DND-41 (cell line): ENCODE data around the gene METAP2.
"Not testable (repeated sequence)": the region's sequence is repeated elsewhere in the genome, so short reads cannot be mapped to it uniquely, and the experiment has no call there.

ENCODE experiments used
- ATAC-seq: fragments of 200-7000 bp; cut with Tn5 transposase; 3 replicates; pipeline ENCODE4 v1.9.1; 2021; ENCODE audit warnings: low read depth; ENCODE audit not compliant: insufficient read depth
- DNase-seq: peaks from one replicate; pipeline ENCODE4 v3.0.0-alpha.2; 2020
- H2AFZ ChIP-seq: 2 replicates; pipeline ENCODE4 v1.6.0; 2012; ENCODE audit warnings: low read depth, low read length
- H3K27ac ChIP-seq: 2 replicates; pipeline ENCODE4 v1.5.1; 2012; ENCODE audit warnings: low read length, inconsistent platforms
- H3K27me3 ChIP-seq: fragments of 200-600 bp; sonication (generic); 2 replicates; pipeline ENCODE4 v1.6.0; 2012; ENCODE audit warnings: low read length, mild to moderate bottlenecking, inconsistent platforms; ENCODE audit not compliant: insufficient read depth, poor library complexity
- H3K36me3 ChIP-seq: 2 replicates; pipeline ENCODE4 v1.5.1; 2012; ENCODE audit warnings: low read length, inconsistent platforms; ENCODE audit not compliant: insufficient read depth
- H3K4me1 ChIP-seq: 2 replicates; pipeline ENCODE4 v1.5.1; 2012; ENCODE audit warnings: mild to moderate bottlenecking, low read length; ENCODE audit not compliant: insufficient read depth
- H3K4me2 ChIP-seq: 2 replicates; pipeline ENCODE4 v1.6.0; 2012; ENCODE audit warnings: mild to moderate bottlenecking, moderate library complexity, low read length, inconsistent platforms; ENCODE audit not compliant: insufficient read depth
- H3K4me3 ChIP-seq, 2 experiments: fragments of 200-600 bp in 1 of 2; shearing (Covaris generic) in 1 of 2; 2 replicates each; pipeline ENCODE4 v1.5.1; 2012 to 2016; ENCODE audit warnings: inconsistent platforms in 2 of 2, low read length in 2 of 2, mild to moderate bottlenecking in 2 of 2, low read depth in 1 of 2, moderate library complexity in 1 of 2
- H3K79me2 ChIP-seq: 2 replicates; pipeline ENCODE4 v1.6.0; 2012; ENCODE audit warnings: low read length, inconsistent platforms; ENCODE audit not compliant: insufficient read depth
- H3K9ac ChIP-seq: 2 replicates; pipeline ENCODE4 v1.6.0; 2012; ENCODE audit warnings: low read depth, mild to moderate bottlenecking, inconsistent platforms, low read length, moderate library complexity
- H3K9me3 ChIP-seq: 2 replicates; pipeline ENCODE4 v1.5.1; 2012; ENCODE audit warnings: low read length, moderate library complexity, mild to moderate bottlenecking, inconsistent platforms; ENCODE audit not compliant: insufficient read depth, severe bottlenecking
- H4K20me1 ChIP-seq: 2 replicates; pipeline ENCODE4 v1.6.0; 2012; ENCODE audit warnings: low read length; ENCODE audit not compliant: insufficient read depth
- EZH2 ChIP-seq: IDR thresholded peaks from 3 replicates; pipeline ENCODE4 v1.6.1; 2012; ENCODE audit warnings: borderline replicate concordance, low read depth, mild to moderate bottlenecking, moderate library complexity, low read length, inconsistent platforms; ENCODE audit not compliant: severe bottlenecking
- TF ChIP-seq, protein P1 (sequence below): IDR thresholded peaks from 2 replicates; pipeline ENCODE4 v1.5.1; 2012; ENCODE audit warnings: borderline replicate concordance, low read length, moderate library complexity, mild to moderate bottlenecking; ENCODE audit not compliant: poor library complexity, severe bottlenecking; ENCODE audit errors: extremely low read depth

Gene METAP2

GRCh38 chr12:95474660-95474958 lies 657 bp downstream of the METAP2 start:
- no peaks in the 10 kb centered on the region for H3K9me3 ChIP-seq
- no peaks in the 10 kb centered on the region for H3K27me3 ChIP-seq
- H3K9ac ChIP-seq, result peak overlapping the region; percentile 94
- peaks cover 58% of the 10 kb centered on the region for H3K79me2 ChIP-seq
- DNase-seq (no peak), ATAC-seq (no peak)
- H3K36me3 ChIP-seq, result peaks cover 41% of the 10 kb centered on the region
- H3K4me1 ChIP-seq, result peaks cover 54% of the 10 kb centered on the region
- H2AFZ ChIP-seq, result peak overlapping the region; percentile 71
- H3K4me3 ChIP-seq, result peak overlapping the region; percentile 93 to 95
- H4K20me1 ChIP-seq, result peaks cover 16% of the 10 kb centered on the region; the same call in 1 of the 2 replicates
- peak overlapping the region; percentile 78 for H3K4me2 ChIP-seq
- H3K27ac ChIP-seq, result peak overlapping the region; percentile 90
- no peak for TF ChIP-seq EZH2
- TF ChIP-seq, protein P1, sequence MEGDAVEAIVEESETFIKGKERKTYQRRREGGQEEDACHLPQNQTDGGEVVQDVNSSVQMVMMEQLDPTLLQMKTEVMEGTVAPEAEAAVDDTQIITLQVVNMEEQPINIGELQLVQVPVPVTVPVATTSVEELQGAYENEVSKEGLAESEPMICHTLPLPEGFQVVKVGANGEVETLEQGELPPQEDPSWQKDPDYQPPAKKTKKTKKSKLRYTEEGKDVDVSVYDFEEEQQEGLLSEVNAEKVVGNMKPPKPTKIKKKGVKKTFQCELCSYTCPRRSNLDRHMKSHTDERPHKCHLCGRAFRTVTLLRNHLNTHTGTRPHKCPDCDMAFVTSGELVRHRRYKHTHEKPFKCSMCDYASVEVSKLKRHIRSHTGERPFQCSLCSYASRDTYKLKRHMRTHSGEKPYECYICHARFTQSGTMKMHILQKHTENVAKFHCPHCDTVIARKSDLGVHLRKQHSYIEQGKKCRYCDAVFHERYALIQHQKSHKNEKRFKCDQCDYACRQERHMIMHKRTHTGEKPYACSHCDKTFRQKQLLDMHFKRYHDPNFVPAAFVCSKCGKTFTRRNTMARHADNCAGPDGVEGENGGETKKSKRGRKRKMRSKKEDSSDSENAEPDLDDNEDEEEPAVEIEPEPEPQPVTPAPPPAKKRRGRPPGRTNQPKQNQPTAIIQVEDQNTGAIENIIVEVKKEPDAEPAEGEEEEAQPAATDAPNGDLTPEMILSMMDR, result no peak

DNA sequence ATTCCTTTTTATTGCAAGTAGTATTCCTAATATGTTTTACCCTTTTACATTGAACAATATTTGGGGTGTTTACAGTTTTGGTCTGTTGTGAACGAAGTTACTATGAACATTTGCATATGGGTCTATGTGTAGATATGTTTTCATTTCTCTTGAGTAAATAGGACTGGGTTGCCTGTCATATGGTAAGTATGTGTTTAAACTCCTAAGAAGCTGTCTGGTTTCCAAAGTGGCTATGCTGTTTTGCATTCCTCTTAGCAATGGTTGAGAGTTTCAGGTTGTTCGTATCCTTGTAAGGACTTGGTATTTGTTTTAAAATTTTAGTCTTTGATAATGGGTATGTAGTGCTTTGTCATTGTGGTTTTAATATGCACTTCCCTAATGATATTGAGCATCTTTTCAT lies 6.3 kb downstream of the METAP2 start:
- TF ChIP-seq EZH2, result no peak
- no peak for ATAC-seq
- no peaks in the 10 kb centered on the region for H3K27me3 ChIP-seq
- H3K4me2 ChIP-seq, result peak overlapping the region; percentile 11; the same call in 1 of the 2 replicates
- H3K36me3 ChIP-seq, result peaks cover 88% of the 10 kb centered on the region
- H3K27ac ChIP-seq, result no peak overlapping the region
- DNase-seq, result no peak
- H3K4me1 ChIP-seq, result peaks cover 35% of the 10 kb centered on the region
- peaks cover 90% of the 10 kb centered on the region for H3K79me2 ChIP-seq
- no peak overlapping the region for H3K4me3 ChIP-seq
- no peak overlapping the region for H2AFZ ChIP-seq
- peaks cover 48% of the 10 kb centered on the region for H4K20me1 ChIP-seq
- H3K9me3 ChIP-seq, result no peaks in the 10 kb centered on the region
- H3K9ac ChIP-seq, result no peak overlapping the region

- Histone ChIP-seq H3K4me1 (peaks cover 27% of the 10 kb centered on the region), H3K4me2 (no peak overlapping the region; the same call in 1 of the 2 replicates), H2AFZ (no peak overlapping the region), H3K27me3 (no peaks in the 10 kb centered on the region), H3K27ac (no peak overlapping the region), H3K9ac (no peak overlapping the region), H3K79me2 (peaks cover 81% of the 10 kb centered on the region), H3K36me3 (peaks cover 87% of the 10 kb centered on the region), H3K4me3 (no peak overlapping the region), H4K20me1 (peaks cover 41% of the 10 kb centered on the region), H3K9me3 (no peaks in the 10 kb centered on the region)
- TF ChIP-seq, protein P1, result no peak
- TF ChIP-seq EZH2, result no peak
- DNase-seq, result no peak
- ATAC-seq, result peak; percentile 39; the same call in 1 of the 3 replicates
Measured at GRCh38 chr12:95481072-95481471, 7.1 kb downstream of the METAP2 start.

DNA sequence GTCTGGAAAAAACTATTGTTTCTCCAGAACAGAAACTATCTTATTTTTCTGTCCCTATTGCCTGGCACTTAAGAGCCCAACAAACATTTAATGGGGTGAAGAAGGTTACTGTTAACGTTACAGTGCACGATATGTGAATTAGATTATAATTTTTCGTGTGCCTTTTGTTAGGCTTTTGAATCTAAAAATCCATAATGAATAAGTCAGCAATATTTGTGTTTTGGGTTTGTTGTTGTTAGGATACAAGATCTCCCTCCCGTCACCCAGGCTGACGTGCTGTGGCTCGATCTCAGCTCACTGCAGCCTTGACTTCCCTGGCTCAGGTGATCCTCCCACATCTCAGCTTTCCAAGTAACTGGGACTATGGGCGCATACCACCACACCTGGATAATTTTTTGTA lies 7.9 kb downstream of the METAP2 start:
- no peak overlapping the region for H3K4me3 ChIP-seq
- H3K9ac ChIP-seq, result no peak overlapping the region
- no peak overlapping the region for H2AFZ ChIP-seq
- no peak overlapping the region for H3K27ac ChIP-seq
- ATAC-seq (no peak), DNase-seq (no peak)
- no peak overlapping the region for H3K4me2 ChIP-seq
- H3K27me3 ChIP-seq, result no peaks in the 10 kb centered on the region
- H4K20me1 ChIP-seq, result peaks cover 41% of the 10 kb centered on the region
- TF ChIP-seq, protein P1, result no peak
- no peak for TF ChIP-seq EZH2
- H3K79me2 ChIP-seq, result peaks cover 77% of the 10 kb centered on the region
- peaks cover 87% of the 10 kb centered on the region for H3K36me3 ChIP-seq
- peaks cover 19% of the 10 kb centered on the region; the same call in 1 of the 2 replicates for H3K4me1 ChIP-seq
- no peaks in the 10 kb centered on the region for H3K9me3 ChIP-seq

- DNase-seq, H3K4me3 ChIP-seq, H2AFZ ChIP-seq, H3K4me2 ChIP-seq, ATAC-seq, H3K27ac ChIP-seq, H3K9ac ChIP-seq, H3K9me3 ChIP-seq, H3K27me3 ChIP-seq: not testable (repeated sequence)
- H3K36me3 ChIP-seq, result peaks cover 86% of the 10 kb centered on the region
- H4K20me1 ChIP-seq, result peaks cover 41% of the 10 kb centered on the region
- H3K79me2 ChIP-seq, result peaks cover 71% of the 10 kb centered on the region
- peaks cover 13% of the 10 kb centered on the region; the same call in 1 of the 2 replicates for H3K4me1 ChIP-seq
Measured at GRCh38 chr12:95482564-95482963, 8.6 kb downstream of the METAP2 start.
